GM23248 (cell line): Measurements from ENCODE around the gene OSBPL6. TPM values are rescaled to one million over a fixed set of nuclear protein-coding genes. Genes with fewer than 3 reads are reported as not detected.

Experiments used
- DNase-seq: peaks from one replicate; pipeline ENCODE4 v3.0.0-alpha.2; 2015
- H2AFZ ChIP-seq: fragments of 200-600 bp; sonication (generic); 2 replicates; pipeline ENCODE4 v1.6.1; 2016; ENCODE audit warnings: antibody characterized with exemption
- H3F3A ChIP-seq: fragments of 200-600 bp; sonication (generic); 2 replicates; pipeline ENCODE4 v1.6.1; 2016; ENCODE audit warnings: mild to moderate bottlenecking, antibody characterized with exemption, mixed run types; ENCODE audit not compliant: insufficient read depth
- H3K27ac ChIP-seq: fragments of 200-600 bp; sonication (generic); 2 replicates; pipeline ENCODE4 v1.5.1; 2016; ENCODE audit warnings: mild to moderate bottlenecking
- H3K27me3 ChIP-seq: fragments of 200-600 bp; sonication (generic); replicated peaks from 2 replicates; pipeline ENCODE4 v1.6.1; 2016; ENCODE audit warnings: mild to moderate bottlenecking; ENCODE audit not compliant: insufficient read depth
- H3K36me3 ChIP-seq: fragments of 200-600 bp; sonication (generic); 2 replicates; pipeline ENCODE4 v1.6.1; 2016; ENCODE audit warnings: low read depth, mild to moderate bottlenecking
- H3K4me1 ChIP-seq: fragments of 200-600 bp; sonication (generic); 2 replicates; pipeline ENCODE4 v1.6.1; 2016; ENCODE audit warnings: mild to moderate bottlenecking; ENCODE audit not compliant: insufficient read depth
- H3K4me2 ChIP-seq: fragments of 200-600 bp; sonication (generic); one replicate; pipeline ENCODE4 v1.6.1; 2016; ENCODE audit warnings: mild to moderate bottlenecking; ENCODE audit not compliant: unreplicated experiment
- H3K4me3 ChIP-seq: fragments of 200-600 bp; sonication (generic); 2 replicates; pipeline ENCODE4 v1.5.1; 2016; ENCODE audit warnings: mild to moderate bottlenecking
- H3K79me2 ChIP-seq: fragments of 200-600 bp; sonication (generic); 2 replicates; pipeline ENCODE4 v1.6.1; 2016; ENCODE audit warnings: mild to moderate bottlenecking; ENCODE audit not compliant: insufficient read depth
- H3K9ac ChIP-seq: fragments of 200-600 bp; sonication (generic); 2 replicates; pipeline ENCODE4 v1.6.1; 2016; ENCODE audit warnings: mild to moderate bottlenecking
- H3K9me2 ChIP-seq: fragments of 200-600 bp; sonication (generic); 2 replicates; pipeline ENCODE4 v1.6.1; 2016; ENCODE audit warnings: mixed run types, mild to moderate bottlenecking, moderate library complexity; ENCODE audit not compliant: insufficient read depth
- H3K9me3 ChIP-seq: fragments of 200-600 bp; sonication (generic); one replicate; pipeline ENCODE4 v1.6.1; 2017; ENCODE audit warnings: low read depth
- H4K20me1 ChIP-seq: fragments of 200-600 bp; sonication (generic); 2 replicates; pipeline ENCODE4 v1.6.0; 2016; ENCODE audit not compliant: insufficient read depth
- EZH2 ChIP-seq: fragments of 200-600 bp; sonication (generic); IDR thresholded peaks from 2 replicates; pipeline ENCODE4 v1.6.1; 2018; ENCODE audit warnings: antibody characterized with exemption, mild to moderate bottlenecking; ENCODE audit not compliant: insufficient read depth, poor library complexity, severe bottlenecking
- EZH2phosphoT487 ChIP-seq: fragments of 200-600 bp; sonication (generic); IDR thresholded peaks from 2 replicates; pipeline ENCODE4 v1.6.1; 2018; ENCODE audit warnings: antibody characterized with exemption, moderate library complexity, mild to moderate bottlenecking, low read depth; ENCODE audit not compliant: insufficient read depth
- WGBS, 2 experiments: methylation state at CpG; one replicate each; pipeline ENCODE4 v1.1.6; 2015 to 2017; ENCODE audit warnings: low lambda C conversion rate in 2 of 2, low coverage in 1 of 2; ENCODE audit errors: missing lambda C conversion rate in 2 of 2; 5-methylcytosine and 5-hydroxymethylcytosine counted together
- in situ Hi-C: fragments of 300-500 bp; cut with MboI; formaldehyde crosslinking; loops from 2 replicates; pipeline ENCODE4 v1.15.0; 2020
- polyA plus RNA-seq: library from polyadenylated mRNA; unstranded; fragments of >200 nt; fragmentation: Nextera tagmentation; extraction: Ambion mirVana; gene quantifications from 2 replicates; pipeline ENCODE4 v1.2.1, GENCODE V29; 2016
- total RNA-seq: library from RNA; depleted of rRNA; stranded (reverse); fragments of >200 nt; shearing (Covaris generic); gene quantifications from 2 replicates; pipeline ENCODE4 v1.2.3, GENCODE V29; 2014

Gene OSBPL6
- total and polyA plus RNA-seq, 2 experiments from 2014 or later: 6.3 to 11.8 TPM

DNA sequence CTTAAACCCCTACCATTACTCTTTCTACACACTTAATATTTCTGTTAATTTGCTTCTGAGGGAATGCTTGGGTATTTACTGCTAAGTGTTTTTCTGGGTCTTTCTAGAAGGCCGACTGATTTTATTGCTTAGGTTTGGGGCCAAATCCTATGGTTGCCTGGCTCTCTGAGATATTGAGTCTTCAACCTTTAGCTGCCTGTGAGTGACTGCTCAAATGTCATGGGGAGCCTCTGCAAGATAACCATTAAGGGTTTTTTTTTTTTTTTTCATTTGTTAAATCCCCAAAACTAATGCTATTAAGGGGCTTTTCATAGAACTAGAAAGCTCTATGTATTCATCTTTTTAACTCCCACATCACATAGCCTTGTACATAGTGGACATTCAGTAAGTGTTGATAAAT lies 5.0 kb downstream of the OSBPL6 start:
- Histone ChIP-seq H3K36me3 (no peaks in the 10 kb centered on the region), H3F3A (peaks cover 9% of the 10 kb centered on the region; the same call in 1 of the 2 replicates), H3K9me3 (no peaks in the 10 kb centered on the region), H4K20me1 (no peaks in the 10 kb centered on the region), H3K4me1 (peaks cover 9% of the 10 kb centered on the region), H3K27ac (no peak overlapping the region), H3K4me3 (no peak overlapping the region), H3K9me2 (no peaks in the 10 kb centered on the region), H3K4me2 (no peak overlapping the region), H2AFZ (no peak overlapping the region), H3K27me3 (no peaks in the 10 kb centered on the region), H3K79me2 (peaks cover 84% of the 10 kb centered on the region), H3K9ac (no peak overlapping the region)
- 95 to 100% methylated on average over 1 of the region's 1 CpG for WGBS, 2 experiments
- no peak for DNase-seq
- TF ChIP-seq EZH2phosphoT487 (no peak), EZH2 (no peak)
- in situ Hi-C loops: no loop called here

DNA sequence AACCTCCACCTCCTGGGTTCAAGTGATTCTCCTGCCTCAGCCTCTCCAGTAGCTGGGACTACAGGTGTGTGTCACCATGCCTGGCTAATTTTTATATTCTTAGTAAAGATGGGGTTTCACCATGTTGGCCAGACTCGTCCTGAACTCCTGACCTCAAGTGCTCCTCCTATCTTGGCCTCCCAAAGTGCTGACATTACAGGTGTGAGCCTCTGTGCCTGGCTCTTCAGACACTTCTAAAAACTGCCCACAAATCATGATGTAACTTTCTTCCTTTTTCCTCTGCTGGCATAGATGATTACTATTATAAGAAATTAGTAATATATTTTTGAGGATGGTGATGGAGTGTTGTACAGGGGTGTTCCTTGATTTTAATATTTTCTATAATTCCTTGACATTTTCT lies 6.0 kb downstream of the OSBPL6 start:
- H2AFZ ChIP-seq: no peak overlapping the region
- peaks cover 10% of the 10 kb centered on the region for H3F3A ChIP-seq
- 100% methylated on average over 1 of the region's 1 CpG for WGBS, 2 experiments
- no peaks in the 10 kb centered on the region for H4K20me1 ChIP-seq
- H3K4me2 ChIP-seq: no peak overlapping the region
- H3K27me3 ChIP-seq: no peaks in the 10 kb centered on the region
- peaks cover 14% of the 10 kb centered on the region for H3K4me1 ChIP-seq
- in situ Hi-C loops: no loop called here
- H3K27ac ChIP-seq: no peak overlapping the region
- H3K36me3 ChIP-seq: no peaks in the 10 kb centered on the region
- no peaks in the 10 kb centered on the region for H3K9me2 ChIP-seq
- DNase-seq: no peak
- no peak overlapping the region for H3K9ac ChIP-seq
- peaks cover 94% of the 10 kb centered on the region for H3K79me2 ChIP-seq
- H3K4me3 ChIP-seq: no peak overlapping the region
- TF ChIP-seq EZH2 (no peak), EZH2phosphoT487 (no peak)
- H3K9me3 ChIP-seq: no peaks in the 10 kb centered on the region

DNA sequence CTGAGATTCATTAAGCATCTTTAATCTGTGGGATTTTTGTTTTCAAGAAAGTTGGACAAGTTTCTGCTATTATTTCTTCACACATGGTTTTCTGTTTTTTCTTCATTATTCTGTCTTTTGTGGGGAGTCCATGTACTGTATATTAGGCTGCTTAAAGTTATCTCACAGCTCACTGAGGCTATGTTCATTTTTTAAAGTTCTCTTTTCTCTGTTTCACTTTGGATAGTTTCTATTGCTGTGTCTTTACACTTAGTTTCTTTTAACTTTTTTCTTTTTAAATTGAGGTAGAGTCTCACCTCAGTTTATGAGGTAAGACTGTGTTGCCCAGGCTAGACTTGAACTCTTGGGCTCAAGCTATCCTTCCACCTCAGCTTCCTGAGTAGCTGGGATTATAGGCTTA lies 8.6 kb downstream of the OSBPL6 start:
- Histone ChIP-seq H3K9me2 (no peaks in the 10 kb centered on the region), H4K20me1 (no peaks in the 10 kb centered on the region), H2AFZ (no peak overlapping the region), H3K4me3 (no peak overlapping the region), H3K36me3 (no peaks in the 10 kb centered on the region), H3F3A (peaks cover 18% of the 10 kb centered on the region), H3K4me2 (no peak overlapping the region), H3K9me3 (no peaks in the 10 kb centered on the region), H3K27me3 (no peaks in the 10 kb centered on the region), H3K27ac (no peak overlapping the region), H3K79me2 (peaks cover 87% of the 10 kb centered on the region), H3K9ac (no peak overlapping the region), H3K4me1 (peaks cover 22% of the 10 kb centered on the region)
- in situ Hi-C loops: no loop called here
- TF ChIP-seq EZH2 (no peak), EZH2phosphoT487 (no peak)
- no peak for DNase-seq

DNA sequence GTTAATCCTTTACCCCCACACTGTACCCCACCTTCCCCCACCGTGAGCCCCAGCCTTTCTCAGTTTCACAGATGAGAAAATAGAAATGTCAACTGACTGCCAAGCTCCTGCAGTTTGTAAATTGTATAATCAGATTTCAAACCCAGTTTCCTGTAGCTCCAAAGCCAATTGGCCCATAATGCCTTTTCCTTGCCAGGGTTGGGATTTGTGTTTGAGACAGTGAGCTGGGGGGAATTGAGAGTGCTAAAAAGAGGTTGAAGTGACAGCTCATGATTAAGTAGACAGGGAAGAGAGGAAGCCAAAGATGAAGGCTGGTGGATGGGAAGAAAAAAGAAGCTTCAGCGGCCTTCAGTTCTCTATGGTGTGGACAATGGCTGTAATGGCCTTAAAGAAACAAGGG lies 10.7 kb downstream of the OSBPL6 start:
- no peak overlapping the region for H3K4me2 ChIP-seq
- H3F3A ChIP-seq: peaks cover 18% of the 10 kb centered on the region
- no peaks in the 10 kb centered on the region for H4K20me1 ChIP-seq
- no peaks in the 10 kb centered on the region for H3K36me3 ChIP-seq
- H3K4me3 ChIP-seq: no peak overlapping the region
- H3K27me3 ChIP-seq: no peaks in the 10 kb centered on the region
- H3K9ac ChIP-seq: no peak overlapping the region
- H3K79me2 ChIP-seq: peaks cover 73% of the 10 kb centered on the region
- WGBS, 2 experiments: 86 to 94% methylated on average over 2 of the region's 2 CpGs
- no peak for DNase-seq
- H3K9me2 ChIP-seq: no peaks in the 10 kb centered on the region
- in situ Hi-C loops: no loop called here
- TF ChIP-seq EZH2: no peak
- no peak for TF ChIP-seq EZH2phosphoT487
- H3K9me3 ChIP-seq: no peaks in the 10 kb centered on the region
- no peak overlapping the region for H3K27ac ChIP-seq
- H2AFZ ChIP-seq: no peak overlapping the region
- H3K4me1 ChIP-seq: peaks cover 22% of the 10 kb centered on the region
